ENCODE measurements around the gene CRISP3.
"Not testable (repeated sequence)": the region's sequence is repeated elsewhere in the genome, so short reads cannot be mapped to it uniquely, and the experiment has no call there.

The CRISP3 gene

GRCh38 chr6:49732781-49733180 is 11.4 kb downstream of the CRISP3 start:
- Mint-ChIP-seq H3K27ac (no peak overlapping the region), H3K4me1 (no peaks in the 10 kb centered on the region), H3K4me3 (no peak overlapping the region), H3K36me3 (no peaks in the 10 kb centered on the region), H3K27me3 (no peaks in the 10 kb centered on the region), H3K9me3 (peaks cover 4% of the 10 kb centered on the region)
- DNase-seq (ENCODE audit: low spot score in 2 of 2) = no peak
- no peak for ATAC-seq (ENCODE audit: low read depth)

GRCh38 chr6:49730251-49730650 is 13.9 kb downstream of the CRISP3 start:
- Mint-ChIP-seq H3K9me3 (peaks cover 13% of the 10 kb centered on the region), H3K36me3 (no peaks in the 10 kb centered on the region), H3K27me3 (no peaks in the 10 kb centered on the region), H3K4me1 (no peaks in the 10 kb centered on the region), H3K27ac (no peak overlapping the region), H3K4me3 (no peak overlapping the region)
- DNase-seq (ENCODE audit: low spot score in 2 of 2) = no peak
- ATAC-seq (ENCODE audit: low read depth) = no peak

DNA sequence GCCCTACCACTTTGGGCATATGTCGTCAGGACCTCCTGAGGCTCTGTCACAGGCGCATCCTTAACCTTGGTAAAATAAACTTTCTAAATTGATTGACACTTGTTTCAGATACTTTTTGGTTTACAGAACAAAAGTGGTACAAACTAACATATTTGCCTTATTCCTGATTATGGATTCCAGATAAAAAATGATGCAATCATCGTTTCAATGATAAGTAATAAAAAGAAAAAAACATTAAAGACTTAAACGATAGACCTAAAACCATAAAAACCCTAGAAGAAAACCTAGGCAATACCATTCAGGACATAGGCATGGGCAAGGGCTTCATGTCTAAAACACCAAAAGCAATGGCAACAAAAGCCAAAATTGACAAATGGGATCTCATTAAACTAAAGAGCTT is 20.3 kb downstream of the CRISP3 start:
- not testable (repeated sequence) for DNase-seq (ENCODE audit: low spot score in 2 of 2); H3K4me1 Mint-ChIP-seq; ATAC-seq (ENCODE audit: low read depth); H3K4me3 Mint-ChIP-seq; H3K27me3 Mint-ChIP-seq; H3K27ac Mint-ChIP-seq; H3K36me3 Mint-ChIP-seq
- H3K9me3 Mint-ChIP-seq = peaks cover 18% of the 10 kb centered on the region

- no peak for DNase-seq (ENCODE audit: low spot score in 2 of 2)
- H3K4me3 Mint-ChIP-seq = no peak overlapping the region
- H3K36me3 Mint-ChIP-seq = no peaks in the 10 kb centered on the region
Observed at GRCh38 chr6:49721297-49721696, 22.9 kb downstream of the CRISP3 start.

DNA sequence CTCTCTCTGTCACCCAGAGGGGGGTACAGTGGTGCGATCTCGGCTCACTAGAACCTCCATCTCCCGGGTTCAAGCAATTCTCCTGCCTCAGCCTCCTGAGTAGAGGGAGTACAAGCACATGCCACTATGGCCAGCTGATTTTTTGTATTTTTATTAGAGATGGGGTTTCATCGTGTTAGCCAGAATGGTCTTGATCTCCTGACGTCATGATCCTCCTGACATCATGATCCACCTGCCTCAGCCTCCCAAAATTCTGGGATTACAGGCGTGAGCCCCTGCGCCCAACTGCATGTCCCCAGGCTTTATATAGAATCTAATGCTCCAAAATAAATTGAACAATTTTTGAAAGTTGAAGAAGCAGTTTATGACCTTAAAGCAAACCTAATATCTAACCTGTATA is 23.8 kb downstream of the CRISP3 start:
- Mint-ChIP-seq H3K27ac (no peak overlapping the region), H3K4me3 (no peak overlapping the region), H3K36me3 (no peaks in the 10 kb centered on the region), H3K4me1 (no peaks in the 10 kb centered on the region), H3K9me3 (peaks cover 8% of the 10 kb centered on the region), H3K27me3 (no peaks in the 10 kb centered on the region)
- ATAC-seq (ENCODE audit: low read depth) = no peak
- no peak for DNase-seq (ENCODE audit: low spot score in 2 of 2)

More at GRCh38 chr6:49721297-49721696, 22.9 kb downstream of the CRISP3 start:
- Mint-ChIP-seq H3K27me3 (no peaks in the 10 kb centered on the region), H3K4me1 (no peaks in the 10 kb centered on the region), H3K27ac (no peak overlapping the region), H3K9me3 (peaks cover 12% of the 10 kb centered on the region)
- ATAC-seq (ENCODE audit: low read depth) = no peak

- no peaks in the 10 kb centered on the region for H3K4me1 Mint-ChIP-seq
- peaks cover 5% of the 10 kb centered on the region for H3K9me3 Mint-ChIP-seq
- no peak within 1 kb of the TSS for H3K27ac Mint-ChIP-seq
- H3K36me3 Mint-ChIP-seq = no peaks in the 10 kb centered on the region
- DNase-seq (ENCODE audit: low spot score in 2 of 2) (no peak), ATAC-seq (ENCODE audit: low read depth) (no peak)
- no peak within 1 kb of the TSS for H3K4me3 Mint-ChIP-seq
- no peaks in the 10 kb centered on the region for H3K27me3 Mint-ChIP-seq
Observed at GRCh38 chr6:49713346-49713745, 30.8 kb downstream of the CRISP3 start, which contains the start of gene CRISP2. Gene CRISP2 (minus strand): TSS chr6:49713543. CDS start chr6:49709196, 4,347 bp downstream.

GRCh38 chr6:49698478-49698877 is 45.7 kb downstream of the CRISP3 start:
- no peaks in the 10 kb centered on the region for H3K27me3 Mint-ChIP-seq
- no peak overlapping the region for H3K4me3 Mint-ChIP-seq
- DNase-seq (ENCODE audit: low spot score in 2 of 2) (no peak), ATAC-seq (ENCODE audit: low read depth) (no peak)
- H3K36me3 Mint-ChIP-seq = no peaks in the 10 kb centered on the region
- no peak overlapping the region for H3K27ac Mint-ChIP-seq
- H3K4me1 Mint-ChIP-seq = no peaks in the 10 kb centered on the region
- H3K9me3 Mint-ChIP-seq = peaks cover 6% of the 10 kb centered on the region

DNA sequence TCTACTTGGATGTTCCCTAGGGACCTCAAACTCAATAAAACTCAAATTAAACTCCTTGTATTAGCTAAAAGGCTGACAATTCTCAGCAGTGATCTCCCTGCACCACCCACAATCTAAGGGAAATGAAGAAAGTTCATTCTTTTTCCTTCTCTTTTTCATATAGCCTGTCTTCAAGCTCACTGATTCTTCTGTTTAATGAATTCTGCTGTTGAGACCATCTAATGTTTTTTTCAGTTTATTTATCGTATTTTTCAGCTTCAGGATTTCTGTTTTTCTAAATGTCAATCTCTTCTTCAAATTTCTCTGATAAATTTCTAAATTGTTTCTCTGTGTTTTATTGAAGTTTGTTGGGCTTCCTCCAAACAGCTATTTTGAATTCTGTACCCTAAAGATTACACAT is 50.7 kb downstream of the CRISP3 start:
- H3K36me3 Mint-ChIP-seq = no peaks in the 10 kb centered on the region
- DNase-seq (ENCODE audit: low spot score in 2 of 2) = no peak
- H3K27ac Mint-ChIP-seq = no peak overlapping the region
- ATAC-seq (ENCODE audit: low read depth) = no peak
- no peaks in the 10 kb centered on the region for H3K4me1 Mint-ChIP-seq
- no peaks in the 10 kb centered on the region for H3K27me3 Mint-ChIP-seq
- no peak overlapping the region for H3K4me3 Mint-ChIP-seq
- peaks cover 3% of the 10 kb centered on the region for H3K9me3 Mint-ChIP-seq

GRCh38 chr6:49692534-49692933 is 51.7 kb downstream of the CRISP3 start:
- Mint-ChIP-seq H3K4me1 (no peaks in the 10 kb centered on the region), H3K27me3 (no peaks in the 10 kb centered on the region), H3K9me3 (peaks cover 3% of the 10 kb centered on the region), H3K4me3 (no peak overlapping the region), H3K27ac (no peak overlapping the region), H3K36me3 (no peaks in the 10 kb centered on the region)
- DNase-seq (ENCODE audit: low spot score in 2 of 2) (no peak), ATAC-seq (ENCODE audit: low read depth) (no peak)
